ENCODE data around the gene NCAPG.

The NCAPG gene

DNA sequence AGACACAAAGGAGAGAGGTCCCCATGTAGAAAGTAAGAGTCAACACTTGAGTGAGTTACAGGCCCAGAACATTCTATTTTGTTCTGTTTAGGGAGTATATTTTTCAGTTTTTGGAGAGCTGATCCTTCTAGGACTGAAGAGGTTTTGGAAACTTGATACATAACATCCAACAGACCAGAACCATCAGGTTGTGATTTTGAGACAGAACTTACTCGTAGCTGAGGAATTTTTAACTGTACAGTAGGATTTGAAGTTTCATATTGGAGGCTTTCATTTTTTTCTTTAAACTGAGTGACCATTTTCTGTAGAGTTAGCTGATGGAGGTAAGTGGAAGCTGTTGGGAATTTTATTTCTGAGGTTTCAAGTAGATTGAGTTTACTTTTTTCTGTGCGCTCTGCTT is 73.3 kb downstream of the NCAPG start:
- DNase-seq: no peak

DNA sequence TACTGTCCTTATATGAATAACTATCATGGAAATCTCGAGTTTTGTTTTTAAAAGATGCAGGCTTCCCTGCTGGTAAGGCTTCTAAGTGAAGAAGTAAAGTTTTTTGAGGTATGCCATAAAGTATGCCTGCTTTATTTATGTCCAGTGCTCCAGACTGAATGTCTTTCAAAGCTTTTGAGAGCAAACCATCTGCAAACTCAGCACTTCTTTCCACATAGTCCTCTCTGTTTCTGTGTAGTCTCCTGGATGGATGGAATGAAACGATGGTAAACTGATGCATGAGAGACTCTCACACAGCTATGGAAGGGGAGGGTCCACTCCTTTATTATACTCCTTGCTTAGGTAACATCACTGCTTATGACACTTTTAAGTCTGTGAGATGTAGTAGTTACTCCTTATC is 73.7 kb downstream of the NCAPG start:
- no peak for DNase-seq

DNA sequence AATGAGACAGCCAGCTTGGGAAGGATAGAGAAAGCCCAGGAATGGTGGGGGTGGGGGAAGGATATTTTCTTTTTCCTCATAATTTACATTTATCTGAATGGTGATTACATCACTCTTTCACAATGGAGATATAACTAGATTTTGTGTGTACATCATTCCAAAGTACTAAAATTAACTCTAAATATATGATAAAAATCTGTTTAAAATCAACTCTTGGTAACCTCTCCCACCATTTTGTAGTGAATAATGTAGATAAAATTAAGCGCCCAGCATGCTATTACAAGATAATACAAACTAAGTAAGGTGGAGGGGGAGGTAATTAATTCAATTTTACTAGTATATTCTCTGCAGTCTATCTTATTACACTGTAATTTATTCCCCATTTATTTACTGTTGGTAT is 78.9 kb downstream of the NCAPG start:
- no peak for DNase-seq

DNA sequence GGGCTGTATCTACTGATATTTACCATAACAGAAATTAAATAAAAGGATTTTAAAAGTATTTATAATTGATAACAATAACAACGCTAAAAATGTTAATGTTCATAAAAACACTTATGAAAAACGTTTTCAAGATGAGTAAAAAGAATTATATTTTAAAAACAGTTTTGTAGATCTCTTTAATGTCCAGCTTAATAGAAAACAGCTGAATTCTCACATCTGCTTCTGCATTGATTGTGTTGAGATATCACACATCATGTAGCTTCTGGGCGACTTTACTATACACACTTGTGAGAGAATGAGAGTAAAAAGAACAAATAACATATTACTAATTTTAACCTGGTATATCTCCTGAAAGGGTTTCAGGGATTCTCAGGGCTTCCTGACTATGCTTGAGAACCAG is 83.6 kb downstream of the NCAPG start:
- no peak for DNase-seq
